ENCODE measurements around the gene NBEA.

Gene NBEA

GRCh38 chr13:35157143-35157755, 215.2 kb downstream of the NBEA start:
- in situ Hi-C loops (cut with MboI; ENCODE audit: low pct_unique_long_range_greater_than_20kb, low sequenced_read_pairs, unreplicated experiment) = loop anchor here (25.0 kb wide), 3 partner anchors 1220 to 1620 kb away; no protein-coding TSS in a partner anchor
- peak; percentile 50 for TF ChIP-seq CTCF (IDR thresholded peaks at IDR 0.05; ENCODE audit: extremely low read depth, insufficient read depth, missing control alignments)
- peak; percentile 38 for DNase-seq (ENCODE audit: low spot score)

GRCh38 chr13:35159041-35159440, 217.0 kb downstream of the NBEA start:
- in situ Hi-C loops (cut with MboI; ENCODE audit: low pct_unique_long_range_greater_than_20kb, low sequenced_read_pairs, unreplicated experiment) = loop anchor here (25.0 kb wide), 3 partner anchors 1222 to 1622 kb away; no protein-coding TSS in a partner anchor
- TF ChIP-seq CTCF (IDR thresholded peaks at IDR 0.05; ENCODE audit: extremely low read depth, insufficient read depth, missing control alignments) = no peak
- DNase-seq (ENCODE audit: low spot score) = no peak

GRCh38 chr13:35160896-35161295, 218.8 kb downstream of the NBEA start:
- in situ Hi-C loops (cut with MboI; ENCODE audit: low pct_unique_long_range_greater_than_20kb, low sequenced_read_pairs, unreplicated experiment) = loop anchor here (25.0 kb wide), 3 partner anchors 1224 to 1624 kb away; no protein-coding TSS in a partner anchor
- no peak for TF ChIP-seq CTCF (IDR thresholded peaks at IDR 0.05; ENCODE audit: extremely low read depth, insufficient read depth, missing control alignments)

GRCh38 chr13:35162420-35162819, 220.3 kb downstream of the NBEA start:
- in situ Hi-C loops (cut with MboI; ENCODE audit: low pct_unique_long_range_greater_than_20kb, low sequenced_read_pairs, unreplicated experiment) = loop anchor here (25.0 kb wide), 3 partner anchors 1225 to 1625 kb away; no protein-coding TSS in a partner anchor
- TF ChIP-seq CTCF (IDR thresholded peaks at IDR 0.05; ENCODE audit: extremely low read depth, insufficient read depth, missing control alignments) = no peak
- no peak for DNase-seq (ENCODE audit: low spot score)

More at GRCh38 chr13:35160896-35161295, 218.8 kb downstream of the NBEA start:
- DNase-seq (ENCODE audit: low spot score) = no peak

GRCh38 chr13:35163674-35164073, 221.6 kb downstream of the NBEA start:
- no peak for DNase-seq (ENCODE audit: low spot score)
- in situ Hi-C loops (cut with MboI; ENCODE audit: low pct_unique_long_range_greater_than_20kb, low sequenced_read_pairs, unreplicated experiment) = loop anchor here (25.0 kb wide), 3 partner anchors 1226 to 1626 kb away; no protein-coding TSS in a partner anchor
- TF ChIP-seq CTCF (IDR thresholded peaks at IDR 0.05; ENCODE audit: extremely low read depth, insufficient read depth, missing control alignments) = no peak

- peak; percentile 5 for DNase-seq (ENCODE audit: low spot score)
- in situ Hi-C loops (cut with MboI; ENCODE audit: low pct_unique_long_range_greater_than_20kb, low sequenced_read_pairs, unreplicated experiment) = loop anchor here (25.0 kb wide), 3 partner anchors 1227 to 1627 kb away; no protein-coding TSS in a partner anchor
- peak; percentile 55 for TF ChIP-seq CTCF (IDR thresholded peaks at IDR 0.05; ENCODE audit: extremely low read depth, insufficient read depth, missing control alignments)
Observed at GRCh38 chr13:35164324-35164932, 222.4 kb downstream of the NBEA start.
